ENCODE data around the gene RIPK4.

RIPK4 gene

DNA sequence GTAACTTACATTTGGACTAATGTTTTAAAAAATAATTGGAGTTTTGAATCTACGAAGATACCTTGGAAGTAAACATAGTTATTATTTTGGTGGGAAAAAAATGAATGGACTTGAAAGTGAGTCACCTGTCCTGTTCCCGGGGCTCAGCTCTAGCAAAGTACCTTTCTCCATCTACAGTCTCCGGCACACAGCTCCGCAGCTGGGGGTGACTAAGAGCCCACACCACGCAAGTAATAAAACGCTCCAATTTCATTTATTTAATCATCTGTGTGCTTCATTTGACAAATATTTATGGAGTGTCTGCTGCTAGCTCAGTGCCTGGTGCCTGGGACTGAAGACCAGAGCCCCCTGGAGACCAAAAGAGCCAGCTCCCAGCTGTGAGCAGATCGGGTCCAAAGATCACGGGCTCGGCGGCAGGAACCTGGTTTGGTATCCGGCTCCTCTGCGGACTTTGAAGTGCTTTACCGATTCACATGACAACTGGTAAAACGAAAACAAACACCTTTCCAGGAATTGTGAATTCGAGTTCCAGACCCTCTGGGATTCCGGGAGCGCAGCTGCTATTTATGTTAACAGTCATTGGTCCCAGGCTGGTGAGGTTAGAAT, 1.7 kb upstream of the RIPK4 start:
- DNase-seq: no peak

DNA sequence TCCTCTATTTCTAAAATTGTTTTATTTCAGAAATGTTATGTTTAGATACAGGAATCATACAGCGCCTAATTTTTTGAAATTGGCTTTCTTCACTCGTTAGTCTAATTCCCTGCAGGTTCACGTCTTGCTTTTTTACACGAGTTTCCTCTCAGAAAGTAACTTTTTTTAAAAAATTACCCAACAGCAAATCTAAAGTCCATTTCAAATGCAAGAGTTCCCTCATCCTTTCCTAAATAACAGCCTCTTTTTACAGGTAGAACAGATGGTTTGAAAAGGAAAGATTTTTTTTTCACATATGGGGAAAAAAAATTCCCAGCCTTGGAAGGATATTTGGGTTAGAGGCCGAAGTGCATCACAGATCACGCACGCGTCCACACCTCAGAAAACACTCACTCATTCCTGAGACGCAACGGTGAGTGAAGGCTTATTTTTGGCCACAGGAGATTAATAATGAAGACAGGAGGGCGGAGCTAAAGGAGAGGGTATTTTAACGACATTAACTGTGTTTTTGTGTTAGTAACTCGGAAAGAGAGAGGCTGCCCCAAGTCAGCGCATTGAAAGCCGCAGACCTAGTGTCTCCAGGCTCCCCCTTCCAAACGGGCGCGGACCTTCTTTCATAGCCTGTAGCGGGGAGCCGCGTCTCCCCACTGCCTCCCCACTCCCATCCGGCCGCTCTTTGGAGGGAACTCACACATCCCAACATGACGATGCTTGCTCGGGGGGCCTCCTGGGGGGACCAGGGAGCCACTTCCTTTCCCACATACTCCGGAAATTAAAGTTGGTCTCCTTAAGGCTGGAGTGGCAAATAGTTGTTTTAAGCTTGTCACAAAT, 969 bp upstream of the RIPK4 start:
- DNase-seq: no peak

DNA sequence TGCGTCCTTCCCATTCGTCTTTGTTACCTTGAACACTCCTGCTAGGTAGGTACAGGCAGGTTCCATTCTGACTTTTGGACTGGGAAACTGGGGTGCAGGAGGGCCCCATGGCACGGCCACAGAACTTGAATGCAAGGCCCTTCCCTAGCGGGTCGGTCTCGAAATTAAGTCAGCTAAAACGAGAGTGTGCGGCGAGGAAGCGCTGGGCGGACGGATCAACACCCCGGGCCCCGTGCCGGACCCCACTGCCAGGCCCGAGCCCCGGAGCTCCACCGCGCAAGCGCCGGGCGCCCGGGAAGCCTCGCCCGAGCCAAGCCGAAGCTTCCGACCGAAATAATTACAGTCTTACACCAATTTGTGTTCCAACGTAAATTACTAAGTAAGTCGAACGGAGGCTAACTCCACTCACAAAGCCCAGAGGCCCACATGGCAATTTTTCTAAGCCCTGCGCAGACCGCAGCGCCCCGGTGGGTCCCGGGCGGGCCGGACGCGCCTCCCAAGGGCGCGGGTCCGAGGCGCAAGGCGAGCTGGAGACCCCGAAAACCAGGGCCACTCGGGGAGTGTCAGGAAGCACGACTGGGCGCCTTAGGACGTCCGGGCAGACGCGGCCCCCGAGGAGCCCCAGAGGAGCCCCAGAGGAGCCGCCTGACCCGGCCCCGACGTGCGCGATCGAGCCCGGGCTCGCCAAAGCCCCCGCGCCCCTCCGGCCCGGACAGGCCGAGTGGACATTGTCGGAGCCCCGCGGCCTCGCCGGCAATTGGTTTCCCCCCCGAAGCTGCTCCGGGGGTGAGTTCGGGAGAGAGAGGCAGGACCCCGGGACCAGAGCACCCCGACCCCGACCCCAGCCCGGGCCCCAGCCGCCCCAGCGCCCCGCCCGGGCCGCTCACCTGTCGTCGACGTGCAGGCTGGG, 624 bp downstream of the RIPK4 start:
- DNase-seq: no peak

DNA sequence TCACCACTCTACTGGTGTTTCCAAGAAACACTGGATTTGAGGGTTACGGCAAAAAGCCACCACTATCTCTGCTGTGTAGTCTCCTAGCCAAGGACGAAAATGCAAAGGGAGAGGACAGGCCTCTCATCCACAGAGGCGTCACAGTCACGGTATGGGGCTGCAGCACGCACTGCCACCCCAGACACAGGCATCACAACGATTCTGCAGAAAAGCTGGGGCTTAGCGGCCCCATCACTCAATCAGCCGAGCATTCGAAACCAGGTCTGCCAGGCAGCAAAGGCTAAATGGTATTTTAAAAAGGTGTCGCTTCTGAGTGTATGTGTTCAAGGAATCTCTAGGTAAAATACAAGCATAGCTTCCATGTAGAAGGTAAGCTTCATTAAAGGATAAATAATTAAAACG, 1.4 kb downstream of the RIPK4 start:
- DNase-seq: no peak

DNA sequence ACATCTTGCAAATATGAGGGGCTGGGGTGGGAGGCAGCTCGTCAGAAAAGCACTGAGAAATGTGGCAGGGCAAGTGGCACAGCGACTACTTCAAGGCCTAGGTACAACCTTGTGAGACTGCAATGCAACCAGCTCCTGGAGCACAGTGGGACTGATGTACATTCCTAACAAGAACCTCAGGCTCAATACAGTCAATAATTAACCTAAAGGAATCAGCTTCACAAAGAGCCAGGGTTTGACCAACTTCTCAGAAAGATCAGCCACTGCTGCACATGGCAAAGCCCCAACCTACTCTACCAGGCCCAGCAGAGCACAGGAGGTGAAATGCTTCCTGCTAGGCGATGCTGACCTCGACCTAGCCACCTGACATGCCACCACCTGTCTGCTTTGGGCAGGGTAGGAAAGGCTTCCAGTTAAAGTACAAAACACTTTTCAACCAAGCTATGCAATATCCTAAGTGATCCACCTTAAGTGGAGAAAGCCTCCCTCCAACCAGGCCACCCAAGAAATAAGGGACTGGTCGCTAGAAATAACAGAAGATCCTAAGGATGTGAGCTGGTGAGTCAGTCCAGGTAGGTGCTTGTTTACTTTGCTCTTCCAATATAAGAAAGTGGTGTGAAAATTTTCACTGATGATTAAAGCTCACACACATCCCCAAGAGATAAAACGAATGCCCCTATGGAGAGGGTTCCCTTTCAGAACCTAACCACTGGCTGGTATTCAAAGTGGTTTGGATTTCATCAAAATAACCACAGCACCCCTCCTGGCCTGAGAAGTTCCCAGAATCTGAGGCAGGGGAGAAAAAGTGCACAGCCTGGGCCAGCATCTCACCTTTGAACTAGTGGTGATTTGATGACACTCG, 2.1 kb downstream of the RIPK4 start:
- DNase-seq: no peak

DNA sequence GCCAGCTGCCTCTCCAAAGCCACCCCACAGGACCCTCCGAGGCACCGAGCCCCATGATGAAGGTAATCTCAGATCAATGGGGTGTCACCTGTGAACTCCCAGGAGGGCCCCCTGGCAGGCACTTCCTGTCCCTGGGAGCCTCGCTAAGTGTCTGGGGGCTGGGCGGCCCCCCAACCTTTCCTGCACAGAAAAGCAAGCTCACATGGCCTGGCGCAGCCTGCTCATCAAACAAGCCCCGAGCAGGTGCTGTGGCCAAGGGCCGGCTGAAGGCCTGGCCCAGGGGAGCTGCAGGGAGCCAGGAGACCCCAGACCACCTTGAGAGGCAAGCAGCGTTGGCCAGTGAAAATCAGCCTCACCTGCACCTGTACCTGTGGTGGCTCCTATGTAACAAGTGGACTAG, 2.9 kb downstream of the RIPK4 start:
- no peak for DNase-seq

DNA sequence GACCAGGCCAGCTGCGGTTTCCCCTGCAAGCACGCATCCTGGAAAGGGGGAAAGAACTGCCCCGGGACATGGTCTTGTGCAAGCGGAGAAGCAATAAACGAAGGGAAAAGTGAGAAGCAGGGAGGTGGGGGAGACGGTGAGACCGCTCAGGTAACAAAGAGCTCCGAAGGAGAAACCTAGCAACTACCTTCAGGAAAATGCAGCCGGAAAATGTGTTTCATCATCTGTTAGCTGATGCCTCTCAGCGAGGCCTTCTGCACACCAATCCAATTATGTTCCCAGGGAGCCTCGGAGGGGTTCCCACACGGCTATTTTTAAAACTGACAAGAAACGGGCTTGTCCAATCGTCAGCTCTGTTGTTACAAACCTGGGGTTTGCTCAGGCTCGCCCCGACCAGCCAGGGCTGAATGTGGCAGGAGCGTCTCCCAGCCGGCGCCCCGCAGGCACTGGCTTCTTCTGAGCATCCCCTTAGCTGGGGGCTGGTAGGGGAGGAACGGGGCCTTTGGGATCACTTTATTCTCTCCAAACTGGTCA, 3.4 kb downstream of the RIPK4 start:
- no peak for DNase-seq

DNA sequence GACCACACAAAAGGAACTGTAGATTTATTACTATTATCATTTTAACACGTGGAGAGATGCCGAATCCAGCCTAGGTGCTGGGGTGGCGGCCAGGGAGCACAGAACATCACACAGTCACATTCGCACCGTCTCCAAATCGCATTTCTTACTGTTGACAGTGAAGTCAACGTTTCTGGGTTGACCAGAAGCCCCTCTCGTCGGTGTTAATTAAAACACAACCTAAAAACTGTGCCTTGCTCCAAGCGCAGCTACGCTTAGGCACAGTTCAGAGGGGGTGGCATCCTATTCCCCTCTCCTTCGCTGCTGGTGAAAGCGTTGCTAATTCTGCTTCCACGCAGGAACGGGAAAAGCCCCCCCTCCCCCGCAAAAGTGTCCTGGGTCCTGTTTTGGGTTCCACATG, 4.1 kb downstream of the RIPK4 start:
- DNase-seq: no peak

DNA sequence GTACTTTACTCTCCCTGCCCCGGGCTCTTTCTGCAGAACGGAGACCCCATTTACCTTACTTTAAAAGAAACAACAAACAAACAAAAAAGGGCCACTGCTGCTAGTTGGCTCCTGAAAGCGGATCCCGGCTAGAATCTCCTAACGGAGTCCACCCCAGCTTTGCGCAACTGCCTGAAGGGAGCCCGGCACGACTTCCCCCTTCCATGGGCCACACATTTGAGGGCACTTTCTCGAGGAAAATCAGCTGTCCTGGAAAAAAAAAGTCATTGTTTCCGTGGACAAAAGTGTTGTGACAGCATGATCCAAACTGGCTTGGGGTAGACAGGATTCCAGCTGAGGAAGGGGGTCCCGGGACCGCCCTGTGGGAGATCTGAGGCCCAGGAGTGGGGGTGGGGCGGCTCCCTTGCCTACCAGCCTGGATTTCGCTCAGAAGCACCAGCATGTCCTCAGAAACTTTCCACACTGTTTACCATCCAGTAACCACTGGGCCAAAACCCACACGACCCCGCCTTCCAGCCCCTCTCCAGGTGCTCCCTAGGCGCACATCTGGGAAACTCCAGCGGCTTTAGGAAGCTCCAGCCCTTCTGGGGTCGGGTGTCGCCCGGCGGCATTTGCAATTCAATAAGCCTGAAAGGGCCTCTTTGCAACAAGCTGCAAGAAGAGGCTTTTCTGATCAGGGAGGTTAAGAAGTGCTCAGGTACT, 4.8 kb downstream of the RIPK4 start:
- no peak for DNase-seq

DNA sequence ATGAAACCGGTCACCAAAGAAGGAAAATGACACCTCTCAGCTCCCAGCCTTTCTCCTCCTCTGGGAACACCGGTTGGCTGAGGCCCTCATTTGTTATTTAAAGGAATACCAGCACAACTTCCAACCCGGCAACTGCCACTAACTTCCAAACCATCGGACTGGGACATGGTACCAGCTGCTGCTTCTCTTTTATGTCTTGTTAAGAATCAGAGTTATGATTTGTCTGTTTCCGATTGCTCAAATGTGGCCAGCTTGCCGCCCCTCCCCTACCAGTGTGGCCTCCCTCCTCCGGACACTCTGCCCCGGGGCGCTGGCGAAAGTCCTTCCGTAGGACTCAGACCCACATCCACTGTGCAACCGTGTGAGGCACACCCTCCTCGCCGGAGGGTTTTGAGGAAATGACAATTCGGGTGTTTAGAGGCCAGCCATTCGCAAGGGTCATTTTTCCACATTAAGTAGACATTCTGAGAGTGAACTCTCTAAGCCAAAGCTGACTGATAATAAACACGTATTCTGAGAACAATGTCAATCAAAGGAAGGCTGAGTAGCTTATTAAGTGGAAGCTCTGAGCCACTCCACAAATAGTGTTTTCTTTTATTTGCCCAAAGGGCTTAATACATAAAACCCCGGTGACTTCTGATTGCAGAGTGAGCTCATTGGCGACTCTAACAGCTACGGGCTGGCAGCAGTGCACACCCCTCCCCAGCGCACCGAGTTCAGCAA, 5.5 kb downstream of the RIPK4 start:
- no peak for DNase-seq

DNA sequence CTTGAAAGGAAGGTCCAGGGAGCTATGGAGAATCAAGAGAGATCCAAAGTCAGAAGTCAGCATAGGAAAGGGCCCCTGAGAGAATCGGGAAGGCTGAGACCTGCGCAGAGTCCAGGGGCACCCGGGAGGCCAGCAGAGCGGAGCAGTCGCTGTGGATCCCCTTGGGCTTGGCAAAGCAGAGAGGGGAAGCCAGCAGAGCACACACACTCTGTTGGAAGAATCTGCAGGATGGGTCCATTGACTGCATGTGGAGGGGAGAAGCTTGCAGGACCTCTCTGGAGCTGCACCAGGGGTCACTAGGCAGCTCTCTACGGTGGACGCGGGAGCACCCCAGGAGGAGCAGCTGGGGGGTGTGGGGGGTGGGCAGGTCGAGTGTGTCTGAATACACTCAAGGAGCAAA, 6.4 kb downstream of the RIPK4 start:
- no peak for DNase-seq

DNA sequence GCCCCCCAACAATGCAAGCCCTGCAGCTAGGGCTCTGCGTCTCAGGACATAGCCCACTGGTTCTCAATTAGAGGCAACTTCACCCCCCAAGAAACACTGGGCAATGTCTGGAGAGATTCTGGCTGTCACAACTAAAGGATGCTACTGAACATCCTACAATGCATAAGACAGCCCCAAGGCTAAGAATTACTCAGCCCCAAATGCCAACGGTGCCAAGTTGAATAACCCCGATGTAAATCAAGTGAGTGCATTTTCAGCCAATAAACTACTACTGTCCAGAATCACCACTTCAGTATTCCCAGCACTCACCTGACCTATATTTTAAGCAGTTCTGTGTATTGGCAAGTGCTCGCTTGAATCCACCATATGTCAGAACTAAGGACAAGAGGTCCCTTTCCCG, 6.9 kb downstream of the RIPK4 start:
- DNase-seq: no peak

DNA sequence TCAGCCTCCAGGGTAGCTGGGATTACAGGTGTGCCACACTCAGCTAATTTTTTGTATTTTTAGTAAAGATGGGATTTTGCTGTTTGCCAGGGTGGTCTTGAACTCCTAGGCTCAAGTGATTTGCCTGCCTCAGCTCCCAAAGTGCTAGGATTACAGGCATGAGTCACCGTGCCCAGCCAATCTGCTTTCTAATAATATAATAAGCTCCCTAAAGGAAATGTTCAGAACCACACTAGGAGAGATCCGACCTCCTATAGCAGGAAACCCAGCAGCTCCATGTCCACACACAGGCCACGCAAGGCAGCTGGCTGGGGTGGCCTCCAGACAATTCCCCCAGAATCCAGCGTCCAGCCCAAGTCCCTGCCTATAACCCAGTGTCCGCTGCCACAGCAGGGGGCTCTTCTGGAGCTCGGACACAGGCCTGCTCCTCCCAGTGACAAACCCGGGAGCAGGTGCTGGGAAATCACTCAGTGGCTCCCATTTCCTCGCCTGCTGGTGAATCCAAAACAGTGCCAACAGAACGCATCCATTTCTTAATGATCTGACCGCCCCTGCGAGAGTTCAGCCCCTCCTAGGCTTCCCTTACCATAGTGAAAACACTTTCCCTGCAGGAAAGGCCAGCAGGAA, 7.5 kb downstream of the RIPK4 start:
- DNase-seq: no peak

DNA sequence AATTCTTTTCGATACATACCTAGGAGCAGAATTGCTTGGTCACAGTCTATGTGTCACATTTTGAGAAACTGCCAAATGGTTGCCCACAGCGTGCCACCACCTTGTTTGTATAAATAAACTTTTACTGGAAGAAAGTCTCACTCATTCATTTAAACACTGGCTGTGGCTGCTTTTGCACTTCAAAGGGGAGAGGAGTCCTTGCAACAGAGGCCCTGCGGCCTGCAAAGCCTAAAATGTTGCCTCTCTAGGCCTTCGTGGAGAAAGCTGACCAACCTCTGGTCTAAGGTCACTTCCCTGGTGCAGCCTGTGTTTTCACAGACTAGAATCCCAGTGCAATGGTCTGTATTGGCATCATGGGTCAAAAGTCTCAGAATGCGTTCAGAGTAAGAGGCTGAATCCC, 8.3 kb downstream of the RIPK4 start:
- no peak for DNase-seq

DNA sequence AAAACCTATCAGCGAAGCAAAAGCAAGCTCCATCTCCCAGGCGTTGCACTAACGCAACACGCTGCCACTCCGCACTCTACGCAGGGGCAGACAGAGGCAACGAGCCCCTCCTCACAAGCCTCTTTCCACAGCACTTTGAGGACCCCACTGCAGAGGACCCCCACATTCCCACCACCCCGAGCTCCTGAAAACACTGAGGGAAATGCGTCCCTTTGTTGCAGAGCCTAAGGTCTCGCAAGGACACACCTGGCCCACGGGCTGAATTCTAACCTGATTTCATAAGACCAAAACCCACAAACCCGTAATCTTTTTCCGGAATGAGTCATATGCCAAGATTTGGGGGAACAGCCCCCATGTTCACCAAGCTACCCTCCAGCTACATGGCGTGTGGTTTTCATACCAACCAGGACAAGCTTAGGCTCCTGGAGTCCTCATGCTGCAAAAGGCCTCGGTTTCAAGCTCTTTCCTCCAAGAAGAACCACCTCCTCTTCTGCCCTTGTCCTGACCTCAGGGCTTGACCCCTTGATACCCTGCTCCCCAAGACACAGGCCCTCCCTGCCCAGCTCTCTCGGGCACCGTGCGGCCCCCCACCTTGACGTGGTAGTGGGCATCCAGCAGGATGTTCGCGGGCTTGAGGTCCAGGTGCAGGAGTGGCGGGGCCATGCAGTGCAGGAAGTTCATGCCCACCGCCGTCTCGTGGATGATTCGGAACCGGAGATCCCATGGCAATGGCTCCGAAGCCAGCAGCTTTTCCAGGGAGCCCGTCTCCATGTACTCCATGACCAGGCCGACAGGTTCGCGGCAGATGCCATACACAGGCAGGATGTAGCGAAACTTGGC, 10.7 kb downstream of the RIPK4 start:
- DNase-seq: no peak

DNA sequence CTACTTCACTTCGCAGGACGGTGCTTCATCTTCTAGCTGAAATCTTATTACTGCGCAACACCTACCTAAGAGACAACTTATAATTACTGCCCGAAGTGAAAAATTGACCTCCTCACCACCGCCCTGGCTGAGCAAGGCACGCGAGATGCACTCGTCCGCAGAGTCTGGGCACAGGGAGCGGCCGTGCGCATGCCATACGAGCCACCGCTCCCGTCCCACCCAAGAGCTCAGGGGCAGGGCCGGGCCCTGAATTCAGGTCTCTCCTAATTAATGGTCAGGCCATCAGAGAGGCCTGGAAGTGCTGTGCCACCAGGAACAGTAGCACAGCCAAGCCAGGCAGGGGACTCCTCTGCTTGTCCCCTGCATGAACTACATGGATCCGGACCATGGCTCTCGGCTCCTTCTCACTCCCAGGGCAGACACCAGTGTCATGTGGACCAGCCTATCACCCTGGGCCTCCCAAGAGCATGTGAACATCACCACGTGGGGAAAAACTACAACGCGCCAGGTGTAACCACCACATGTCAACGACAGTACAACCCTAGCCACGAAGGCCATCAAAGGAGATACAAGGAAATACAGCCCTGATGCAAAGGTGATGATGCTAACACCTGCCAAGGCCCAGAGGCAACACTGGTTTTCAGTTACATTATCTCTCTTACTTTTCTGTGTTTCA, 11.5 kb downstream of the RIPK4 start:
- no peak for DNase-seq

DNA sequence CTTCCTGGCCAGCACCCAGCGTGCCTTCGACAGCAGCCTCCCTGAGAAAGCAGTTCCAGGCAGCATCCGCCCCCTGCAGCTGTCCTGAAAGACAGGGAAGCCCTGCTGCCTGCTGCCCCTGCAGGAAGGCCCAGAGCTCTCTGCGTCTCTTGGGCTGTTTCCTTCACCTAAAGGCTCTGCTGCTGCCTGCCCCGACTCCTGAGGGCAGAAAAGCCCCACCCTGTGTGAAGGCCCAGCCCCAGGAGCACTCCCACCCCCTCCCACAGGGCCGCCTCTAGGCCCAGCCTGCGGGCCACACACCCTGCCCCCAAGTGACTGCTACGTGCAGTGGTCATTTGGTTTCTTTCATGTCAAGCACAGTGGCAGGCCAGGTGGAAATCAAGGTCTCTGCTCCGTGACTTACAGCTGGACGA, 12.4 kb downstream of the RIPK4 start:
- no peak for DNase-seq

DNA sequence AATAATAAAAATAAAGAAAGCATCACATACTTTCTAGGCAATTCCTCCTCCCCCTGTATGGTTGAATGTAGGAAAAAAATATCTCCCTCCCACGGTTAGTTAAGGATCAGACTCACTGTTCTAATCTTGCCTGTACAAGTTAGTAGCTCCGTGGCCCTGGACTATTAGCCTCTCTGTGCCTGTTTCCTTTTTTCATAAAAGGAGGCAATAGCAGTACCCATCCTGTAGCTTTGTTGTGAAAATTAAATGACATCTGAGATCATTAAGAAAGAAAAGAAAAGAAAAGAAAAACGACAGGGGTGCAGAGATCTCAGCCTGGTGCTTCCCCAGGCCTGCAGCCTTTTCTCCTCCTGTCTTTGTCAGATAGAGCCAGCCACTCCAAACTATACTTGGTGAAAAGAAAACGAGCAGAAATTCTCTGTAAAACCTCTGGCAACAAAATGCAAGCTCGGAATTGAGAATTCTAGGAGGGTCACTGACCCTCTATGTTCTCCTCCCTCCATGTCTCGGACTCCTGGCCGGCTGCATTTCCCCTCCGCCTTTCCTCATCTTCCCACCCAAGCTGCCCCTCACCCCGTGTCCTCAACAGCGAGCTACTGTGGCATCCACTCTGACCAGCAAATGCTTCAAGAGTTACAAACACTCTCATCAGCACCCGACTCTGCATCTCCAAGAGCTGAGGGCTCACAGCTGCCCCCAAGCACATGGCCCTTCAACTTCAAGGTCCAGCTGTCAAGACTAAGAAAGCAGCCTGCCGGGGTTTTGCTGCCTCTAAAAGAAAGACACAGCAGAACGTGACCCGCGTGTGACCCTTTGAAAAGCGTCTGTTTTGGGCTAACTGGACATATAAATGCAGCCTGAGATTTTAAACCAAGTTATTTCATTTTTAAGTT, 13.6 kb downstream of the RIPK4 start:
- no peak for DNase-seq

Data from NCI-H1436 treated with DMSO at 0.1 percent for 48 hours (cell line).